Stomach (tissue), 4 donors: ENCODE data around the gene DCHS2.

Source experiments
- POLR2A ChIP-seq, 4 donors: fragments of 450-650 bp; IDR thresholded peaks; one replicate each; pipeline ENCODE4 v1.6.1; 2016; ENCODE audit warnings: antibody characterized with exemption in 4 of 4, control low read depth in 2 of 4, mild to moderate bottlenecking in 1 of 4, moderate library complexity in 1 of 4
- POLR2AphosphoS5 ChIP-seq, 3 donors: sonication (generic); formaldehyde crosslinking; IDR thresholded peaks; one replicate each; pipeline ENCODE4 v1.6.1; 2016; ENCODE audit warnings: antibody characterized with exemption in 3 of 3

DNA sequence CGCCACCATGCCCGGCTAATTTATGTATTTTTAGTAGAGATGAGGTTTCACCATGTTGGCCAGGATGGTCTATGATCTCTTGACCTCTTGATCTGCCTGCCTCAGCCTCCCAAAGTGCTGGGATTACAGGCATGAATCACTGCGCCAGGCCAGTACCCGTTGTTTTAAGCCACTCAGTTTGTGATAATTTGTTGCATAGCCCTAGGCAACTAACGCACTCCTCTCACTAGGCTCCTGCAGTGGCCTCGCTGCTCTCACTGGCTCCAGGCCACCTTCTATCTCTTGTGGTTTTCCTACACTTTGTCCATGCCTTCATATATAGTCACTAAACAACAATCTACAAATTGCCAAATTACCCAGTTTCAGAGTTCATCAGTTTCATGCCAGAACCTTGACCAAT lies 58.1 kb downstream of the DCHS2 start:
- TF ChIP-seq POLR2A (IDR thresholded peaks at IDR 0.05) (no peak), POLR2AphosphoS5 (IDR thresholded peaks at IDR 0.05) (no peak)
